ENCODE data around the gene RXFP4.

DNA sequence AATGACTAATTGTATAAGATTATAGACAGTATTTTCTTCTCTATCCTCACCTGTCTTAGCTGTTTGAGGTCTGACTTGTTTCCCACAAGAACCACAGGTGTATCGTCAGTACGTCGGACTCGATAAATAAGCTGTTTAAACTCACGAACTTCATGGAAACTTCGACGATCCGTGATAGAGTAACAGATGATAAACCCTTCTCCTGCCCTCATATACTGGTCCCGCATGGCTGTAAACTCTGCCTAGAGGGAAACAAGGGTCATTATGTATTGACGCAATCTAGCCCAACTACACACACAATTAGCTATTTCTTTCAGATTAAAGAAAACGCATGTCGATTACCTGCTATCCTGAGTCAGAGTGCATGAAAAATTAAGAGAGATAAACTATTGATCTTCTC is 37.2 kb upstream of the RXFP4 start:
- no peak for TF ChIP-seq YY1 (IDR thresholded peaks at IDR 0.05; ENCODE audit: insufficient read depth, insufficient read length)
- no peak for TF ChIP-seq ZNF274 (IDR thresholded peaks at IDR 0.05; ENCODE audit: low read depth, low read length)
- TF ChIP-seq SUZ12 (IDR thresholded peaks at IDR 0.05; ENCODE audit: extremely low read depth, insufficient read depth, insufficient read length) = no peak

Measured in NT2/D1 (cell line).